Immature natural killer cell (primary cell): ENCODE measurements around the gene SENP8. TPM values are rescaled to one million over a fixed set of nuclear protein-coding genes. Genes with fewer than 3 reads are reported as not detected.

Experiments
- DNase-seq, 3 donors: peaks; one replicate each; pipeline ENCODE4 v3.0.0; 2022; ENCODE audit warnings: mixed read lengths in 1 of 3
- H3K27ac Mint-ChIP-seq, 6 donors: one replicate each; pipeline ENCODE4 v1.8.0; 2020; ENCODE audit warnings: mixed read lengths in 6 of 6, mild to moderate bottlenecking in 5 of 6, inconsistent platforms in 4 of 6, moderate library complexity in 3 of 6
- H3K27me3 Mint-ChIP-seq, 3 donors: one replicate each; pipeline ENCODE4 v1.8.0; 2020 to 2021; ENCODE audit warnings: low read depth in 3 of 3, mild to moderate bottlenecking in 3 of 3, mixed read lengths in 3 of 3, moderate library complexity in 3 of 3, inconsistent platforms in 1 of 3
- H3K36me3 Mint-ChIP-seq, 3 donors: one replicate each; pipeline ENCODE4 v1.8.0; 2020; ENCODE audit warnings: mixed read lengths in 3 of 3, inconsistent platforms in 2 of 3, mild to moderate bottlenecking in 2 of 3
- H3K4me1 Mint-ChIP-seq, 2 donors: one replicate each; pipeline ENCODE4 v1.8.0; 2020; ENCODE audit warnings: inconsistent platforms in 2 of 2, mild to moderate bottlenecking in 2 of 2, mixed read lengths in 2 of 2, moderate library complexity in 1 of 2
- H3K4me3 Mint-ChIP-seq, 5 donors: one replicate each; pipeline ENCODE4 v1.8.0; 2020; ENCODE audit warnings: mild to moderate bottlenecking in 5 of 5, mixed read lengths in 5 of 5, inconsistent platforms in 3 of 5, moderate library complexity in 3 of 5
- H3K9me3 Mint-ChIP-seq, 6 donors: one replicate each; pipeline ENCODE4 v1.8.0; 2020; ENCODE audit warnings: mild to moderate bottlenecking in 6 of 6, mixed read lengths in 6 of 6, inconsistent platforms in 4 of 6, moderate library complexity in 3 of 6
- polyA plus RNA-seq, 3 donors: library from polyadenylated mRNA; unstranded; fragments of 300-500 nt; fragmentation: Illumina TruSeq; gene quantifications; one replicate each; pipeline ENCODE4 v1.2.3, GENCODE V29; 2021

The SENP8 gene
- polyA plus RNA-seq, 3 donors from 2014 or later: 0.67 to 0.69 TPM; not detected in 1

DNA sequence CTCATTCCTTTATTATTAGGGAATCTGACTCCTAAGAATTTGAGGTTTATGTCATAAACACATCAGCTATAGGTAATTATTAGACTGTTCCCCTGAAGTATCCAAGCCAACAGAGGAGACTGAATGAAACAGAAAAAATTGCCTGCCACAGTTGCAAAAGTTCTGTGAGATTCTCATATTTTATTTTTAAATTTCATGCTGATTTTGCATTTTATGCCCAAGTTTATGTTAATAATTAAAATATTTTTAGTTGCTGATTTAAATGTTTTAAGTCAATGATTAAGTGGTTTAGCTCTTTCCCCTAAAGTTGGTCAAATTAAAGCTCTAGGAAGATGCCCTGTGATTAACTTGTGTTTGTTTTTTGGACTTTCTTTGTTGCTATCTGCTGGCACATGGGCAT lies 10.2 kb downstream of the SENP8 start:
- Mint-ChIP-seq H3K9me3 (no peaks in the 10 kb centered on the region), H3K36me3 (no peaks in the 10 kb centered on the region), H3K4me1 (no peaks in the 10 kb centered on the region), H3K27ac (no peak overlapping the region), H3K4me3 (no peak overlapping the region), H3K27me3 (peaks cover 0 to 2% (median 0%) of the 10 kb centered on the region in 3 donors)
- no peak for DNase-seq

DNA sequence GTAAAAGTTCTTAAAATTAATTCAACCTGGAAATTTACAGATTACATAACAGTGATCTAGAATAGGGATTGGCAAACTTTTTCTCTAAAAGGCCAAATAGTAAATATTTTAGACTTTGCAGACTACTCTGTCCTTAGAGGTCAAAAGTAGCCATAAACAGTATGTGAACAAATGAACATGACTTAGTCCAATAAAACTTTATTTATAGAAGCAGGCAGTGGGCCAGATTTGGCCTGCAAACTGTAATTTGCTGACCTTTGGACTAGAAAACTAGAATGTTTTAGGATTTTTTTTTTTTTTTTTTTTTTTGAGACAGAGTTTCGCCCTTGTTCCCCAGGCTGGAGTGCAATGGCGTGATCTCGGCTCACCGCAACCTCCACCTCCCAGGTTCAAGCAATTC lies 12.1 kb downstream of the SENP8 start:
- Mint-ChIP-seq H3K36me3 (no peaks in the 10 kb centered on the region), H3K4me3 (no peak overlapping the region), H3K9me3 (no peaks in the 10 kb centered on the region), H3K27ac (no peak overlapping the region), H3K4me1 (no peaks in the 10 kb centered on the region), H3K27me3 (peaks cover 0 to 2% (median 0%) of the 10 kb centered on the region in 3 donors)
- DNase-seq: no peak

DNA sequence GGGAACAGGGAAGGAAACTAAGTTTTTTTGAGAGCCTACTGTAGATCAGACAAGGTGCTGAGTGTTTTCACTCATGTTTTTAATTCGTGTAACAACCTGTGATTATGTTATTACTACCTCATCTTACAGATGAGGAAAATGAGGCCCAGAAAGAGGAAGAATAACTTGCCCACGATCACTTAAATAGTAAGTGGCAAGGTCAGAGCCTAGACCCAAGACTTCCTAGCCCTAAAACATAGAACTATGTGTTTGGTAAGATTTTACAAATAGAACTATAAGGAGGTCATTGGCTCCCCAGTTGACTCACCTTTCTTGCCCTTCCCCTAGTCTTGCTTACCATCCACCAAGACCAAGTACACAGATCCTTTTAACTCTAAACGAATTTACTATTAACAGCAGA lies 13.7 kb downstream of the SENP8 start:
- DNase-seq: no peak
- peaks cover 0 to 2% (median 0%) of the 10 kb centered on the region in 3 donors for H3K27me3 Mint-ChIP-seq
- no peaks in the 10 kb centered on the region for H3K9me3 Mint-ChIP-seq
- H3K4me3 Mint-ChIP-seq: no peak overlapping the region
- H3K36me3 Mint-ChIP-seq: no peaks in the 10 kb centered on the region
- no peak overlapping the region for H3K27ac Mint-ChIP-seq
- no peaks in the 10 kb centered on the region for H3K4me1 Mint-ChIP-seq

DNA sequence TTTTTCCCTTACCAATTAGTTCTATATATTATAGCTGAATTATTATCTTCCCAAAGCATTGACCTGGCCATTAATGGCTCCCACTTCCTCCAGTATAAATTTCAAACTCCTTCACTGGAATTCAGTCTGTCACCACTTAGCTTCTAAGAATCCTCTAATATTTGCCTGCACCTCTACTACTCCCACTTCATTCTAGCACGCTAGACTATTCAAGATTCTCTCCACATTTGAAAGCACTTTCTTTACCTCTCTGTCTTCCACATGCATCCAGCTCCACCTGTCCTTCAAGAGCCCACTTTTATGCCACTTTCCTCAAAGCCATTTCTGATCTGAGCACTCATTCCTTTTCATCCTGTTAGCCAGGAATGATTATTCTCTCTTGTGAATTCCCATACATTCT lies 15.0 kb downstream of the SENP8 start:
- H3K27ac Mint-ChIP-seq: peak overlapping the region in 1 of 6 donors; percentile 13
- no peaks in the 10 kb centered on the region for H3K4me1 Mint-ChIP-seq
- H3K4me3 Mint-ChIP-seq: no peak overlapping the region
- no peaks in the 10 kb centered on the region for H3K9me3 Mint-ChIP-seq
- no peak for DNase-seq
- H3K27me3 Mint-ChIP-seq: peaks cover 0 to 2% (median 2%) of the 10 kb centered on the region in 3 donors
- H3K36me3 Mint-ChIP-seq: no peaks in the 10 kb centered on the region

DNA sequence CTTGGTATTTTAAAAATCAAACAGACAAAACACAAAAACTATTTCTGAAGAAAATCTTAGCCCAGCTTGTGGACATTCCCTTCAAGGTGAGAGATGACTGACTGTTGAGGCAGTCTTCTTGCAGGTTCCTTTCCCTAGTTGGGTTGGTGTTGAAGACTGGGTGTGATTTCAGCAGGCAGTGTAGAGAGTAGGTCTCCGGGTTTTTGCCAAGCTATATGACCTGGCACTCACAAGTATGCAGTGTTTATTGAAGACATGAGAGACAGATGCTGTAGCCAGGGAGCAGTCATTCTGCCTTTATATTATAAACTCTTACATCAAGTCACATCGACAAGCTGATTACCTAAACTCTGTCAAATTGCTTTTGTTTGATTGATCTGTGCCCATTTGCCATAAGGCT lies 17.5 kb downstream of the SENP8 start:
- H3K27me3 Mint-ChIP-seq: peaks cover 0 to 2% (median 0%) of the 10 kb centered on the region in 3 donors
- no peaks in the 10 kb centered on the region for H3K36me3 Mint-ChIP-seq
- no peak for DNase-seq
- H3K9me3 Mint-ChIP-seq: no peaks in the 10 kb centered on the region
- H3K4me1 Mint-ChIP-seq: no peaks in the 10 kb centered on the region
- H3K4me3 Mint-ChIP-seq: no peak overlapping the region
- H3K27ac Mint-ChIP-seq: no peak overlapping the region

DNA sequence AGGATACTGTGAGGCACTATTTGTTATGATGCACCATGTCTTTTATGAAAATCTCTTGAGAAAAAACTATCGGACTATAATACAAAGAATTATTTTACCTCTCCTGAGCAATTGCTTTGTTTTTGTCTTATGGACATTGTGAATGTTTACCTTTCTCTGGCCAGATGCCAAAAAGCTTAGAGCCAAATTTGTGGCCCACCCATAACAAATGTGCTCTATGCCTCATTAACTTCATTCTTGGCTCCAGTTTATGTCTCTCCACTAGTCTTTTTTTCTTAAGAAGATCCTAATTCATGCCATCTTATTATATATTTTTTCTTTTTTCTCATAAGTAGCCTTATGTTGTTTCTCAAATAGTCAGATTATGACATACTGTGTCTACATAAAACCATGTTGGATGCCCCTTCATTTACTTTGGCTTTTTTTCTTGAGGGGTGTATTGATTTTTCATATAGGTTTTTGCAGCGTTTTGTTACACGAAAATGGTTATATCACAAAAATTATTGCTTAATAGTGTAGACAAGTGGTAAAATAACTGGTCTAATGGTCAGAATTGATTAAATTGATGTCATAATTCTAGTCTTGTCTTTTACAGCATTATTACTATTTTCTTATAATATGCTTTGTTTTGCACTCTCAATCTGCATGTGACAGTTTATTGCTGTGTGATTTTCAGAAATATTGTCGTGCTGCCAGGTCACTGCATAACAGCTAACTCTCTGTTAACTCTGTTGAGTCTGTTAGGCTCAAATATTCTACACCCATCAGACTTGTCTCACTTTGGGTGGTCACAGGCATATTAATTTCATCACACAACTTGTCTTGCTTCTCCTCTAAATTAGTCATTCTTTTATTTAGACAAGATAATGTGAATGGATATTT lies 18.2 kb downstream of the SENP8 start:
- no peaks in the 10 kb centered on the region for H3K9me3 Mint-ChIP-seq
- H3K27ac Mint-ChIP-seq: no peak overlapping the region
- no peaks in the 10 kb centered on the region for H3K36me3 Mint-ChIP-seq
- H3K4me1 Mint-ChIP-seq: peaks cover 0 to 3% of the 10 kb centered on the region in 2 donors
- DNase-seq: no peak
- no peak overlapping the region for H3K4me3 Mint-ChIP-seq
- peaks cover 0 to 2% (median 0%) of the 10 kb centered on the region in 3 donors for H3K27me3 Mint-ChIP-seq

DNA sequence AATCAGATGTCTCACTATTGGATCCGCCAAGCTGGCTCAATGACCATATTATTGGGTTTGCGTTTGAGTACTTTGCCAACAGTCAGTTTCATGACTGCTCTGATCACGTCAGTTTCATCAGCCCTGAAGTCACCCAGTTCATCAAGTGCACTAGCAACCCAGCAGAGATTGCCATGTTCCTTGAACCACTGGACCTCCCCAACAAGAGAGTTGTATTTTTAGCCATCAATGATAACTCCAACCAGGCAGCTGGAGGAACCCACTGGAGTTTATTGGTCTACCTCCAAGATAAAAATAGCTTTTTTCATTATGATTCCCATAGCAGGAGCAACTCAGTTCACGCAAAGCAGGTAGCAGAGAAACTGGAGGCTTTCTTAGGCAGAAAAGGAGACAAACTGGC lies 21.5 kb downstream of the SENP8 start:
- Mint-ChIP-seq H3K4me3 (no peak overlapping the region), H3K4me1 (peaks cover 0 to 7% of the 10 kb centered on the region in 2 donors), H3K27ac (no peak overlapping the region), H3K9me3 (no peaks in the 10 kb centered on the region), H3K27me3 (peaks cover 0 to 6% (median 0%) of the 10 kb centered on the region in 3 donors), H3K36me3 (no peaks in the 10 kb centered on the region)
- DNase-seq: no peak

DNA sequence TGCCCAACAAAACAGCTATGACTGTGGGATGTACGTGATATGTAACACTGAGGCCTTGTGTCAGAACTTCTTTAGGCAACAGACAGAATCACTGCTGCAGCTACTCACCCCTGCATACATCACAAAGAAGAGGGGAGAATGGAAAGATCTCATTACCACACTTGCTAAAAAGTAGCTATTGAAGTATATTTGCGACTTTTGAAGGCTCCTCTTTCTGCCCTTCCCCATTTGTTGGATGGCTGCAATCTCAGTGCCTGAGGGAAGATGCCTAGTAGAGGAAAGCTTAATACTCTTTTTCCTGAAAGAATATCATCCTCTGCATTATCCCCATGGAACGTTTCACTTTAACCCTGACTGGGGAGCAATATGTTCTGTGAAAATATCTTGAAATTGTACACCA lies 21.9 kb downstream of the SENP8 start:
- peaks cover 0 to 7% of the 10 kb centered on the region in 2 donors for H3K4me1 Mint-ChIP-seq
- no peak overlapping the region for H3K27ac Mint-ChIP-seq
- peaks cover 0 to 7% (median 0%) of the 10 kb centered on the region in 3 donors for H3K27me3 Mint-ChIP-seq
- no peaks in the 10 kb centered on the region for H3K36me3 Mint-ChIP-seq
- H3K9me3 Mint-ChIP-seq: no peaks in the 10 kb centered on the region
- H3K4me3 Mint-ChIP-seq: no peak overlapping the region
- no peak for DNase-seq

DNA sequence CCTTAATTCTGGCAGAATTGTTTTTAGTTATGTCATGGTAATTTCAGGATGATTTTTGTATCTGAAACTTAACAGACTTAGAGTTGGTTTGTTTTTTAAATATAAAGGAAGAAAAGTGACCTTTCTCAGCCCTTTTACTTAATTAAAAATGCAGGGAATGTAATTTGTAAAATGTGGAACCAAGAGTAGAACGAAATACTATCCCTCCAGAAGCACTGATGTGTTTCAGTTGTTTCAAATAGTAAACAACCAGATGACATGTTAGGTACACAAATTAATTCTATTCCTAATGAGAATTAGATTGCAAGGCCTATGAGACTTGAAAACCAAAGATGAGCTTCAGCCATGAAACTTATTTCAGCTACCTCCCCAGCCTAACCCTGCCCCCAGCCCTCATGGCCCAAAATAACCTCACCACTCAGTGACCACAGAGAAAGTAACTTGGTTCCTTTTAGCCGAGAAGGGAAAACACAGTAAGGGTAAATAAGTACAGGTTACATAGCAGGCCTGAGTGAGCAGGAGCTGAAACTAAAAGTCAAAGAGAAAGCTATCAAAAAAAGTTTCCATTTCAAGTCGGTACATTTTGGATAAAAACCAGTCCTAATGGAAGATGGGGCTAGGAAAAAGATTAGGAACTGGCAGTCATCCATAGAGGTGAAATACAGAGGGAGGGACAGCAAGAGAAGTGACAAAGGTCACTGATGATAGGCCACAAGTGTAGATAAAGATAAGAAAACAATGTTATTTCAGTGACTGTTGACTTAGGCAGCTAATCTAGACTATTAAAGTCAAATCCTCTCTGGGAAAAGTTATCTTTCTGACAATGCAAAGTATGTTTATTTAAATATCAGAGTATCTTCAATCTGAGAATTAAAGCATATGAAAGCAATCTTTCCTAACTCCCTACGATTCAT lies 23.2 kb downstream of the SENP8 start:
- H3K4me3 Mint-ChIP-seq: peak overlapping the region in 1 of 5 donors; percentile 40
- H3K27ac Mint-ChIP-seq: peak overlapping the region in 3 of 6 donors; percentile 8 to 75 (median 56)
- H3K9me3 Mint-ChIP-seq: no peaks in the 10 kb centered on the region
- no peaks in the 10 kb centered on the region for H3K36me3 Mint-ChIP-seq
- DNase-seq: no peak
- H3K4me1 Mint-ChIP-seq: peaks cover 0 to 7% of the 10 kb centered on the region in 2 donors
- peaks cover 0 to 7% (median 0%) of the 10 kb centered on the region in 3 donors for H3K27me3 Mint-ChIP-seq

DNA sequence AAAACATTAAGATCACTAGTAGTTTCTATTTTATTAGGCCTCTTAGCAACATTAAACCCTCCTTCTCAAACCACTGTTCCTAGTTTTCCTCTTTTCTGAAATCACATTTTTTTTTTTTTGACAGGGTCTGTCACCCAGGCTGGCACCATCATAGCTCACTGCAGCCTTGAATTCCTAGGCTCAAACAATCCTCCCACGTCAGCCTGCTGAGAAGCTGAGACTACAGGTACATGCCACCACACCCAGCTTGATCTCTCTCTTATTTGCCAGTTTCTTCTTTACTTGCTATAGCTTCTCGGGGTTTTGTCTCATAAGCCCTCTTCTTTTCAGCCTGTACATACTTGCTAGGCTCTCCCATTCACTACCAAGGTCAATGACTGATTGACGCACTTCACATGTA lies 28.0 kb downstream of the SENP8 start:
- Mint-ChIP-seq H3K27ac (no peak overlapping the region), H3K9me3 (no peaks in the 10 kb centered on the region)

DNA sequence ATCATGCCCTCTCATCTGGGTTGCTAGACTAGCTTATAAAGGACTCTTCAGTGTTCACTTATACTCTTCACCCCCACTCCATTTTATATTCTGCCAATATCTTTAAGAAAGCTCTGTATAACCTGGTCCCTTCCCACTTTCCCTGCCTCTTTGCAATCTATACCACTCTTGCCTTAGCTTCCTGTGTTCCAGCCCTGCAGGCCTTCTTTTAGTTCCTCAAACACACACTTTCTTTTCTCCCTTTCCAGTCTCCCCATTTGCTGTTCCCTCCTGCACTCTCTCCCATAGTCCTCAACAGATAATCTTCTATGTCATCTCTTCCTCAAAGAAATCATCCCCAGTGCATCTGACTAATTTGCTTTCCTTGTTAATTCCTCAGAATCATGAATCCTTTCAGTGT lies 28.7 kb downstream of the SENP8 start:
- no peak for DNase-seq
- Mint-ChIP-seq H3K27ac (no peak overlapping the region), H3K4me1 (no peaks in the 10 kb centered on the region), H3K36me3 (no peaks in the 10 kb centered on the region), H3K27me3 (peaks cover 0 to 5% (median 3%) of the 10 kb centered on the region in 3 donors), H3K9me3 (no peaks in the 10 kb centered on the region), H3K4me3 (no peak overlapping the region)

More for the DNA sequence above, 28.0 kb downstream of the SENP8 start:
- Mint-ChIP-seq H3K4me3 (no peak overlapping the region), H3K36me3 (no peaks in the 10 kb centered on the region), H3K27me3 (peaks cover 0 to 5% (median 1%) of the 10 kb centered on the region in 3 donors), H3K4me1 (peaks cover 0 to 6% of the 10 kb centered on the region in 2 donors)
- no peak for DNase-seq

DNA sequence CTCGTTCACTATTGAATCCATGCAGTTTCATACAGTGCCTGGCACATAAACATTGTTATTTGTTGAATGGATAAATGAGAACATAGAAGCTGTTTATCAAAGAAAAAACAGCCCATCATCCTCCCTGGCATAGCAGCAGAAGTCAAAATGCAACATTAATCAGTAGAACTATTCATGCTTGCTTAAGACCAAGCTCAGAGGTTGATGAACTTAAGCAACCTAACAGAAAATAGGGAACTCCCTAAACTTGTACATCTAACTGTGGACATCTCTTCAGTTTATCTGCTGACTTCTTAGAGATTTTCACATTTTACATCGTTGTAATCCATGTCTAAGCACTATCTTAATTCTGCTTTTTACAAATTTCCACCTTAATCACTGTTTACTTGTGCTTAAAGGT lies 29.2 kb downstream of the SENP8 start:
- H3K4me1 Mint-ChIP-seq: no peaks in the 10 kb centered on the region
- H3K27me3 Mint-ChIP-seq: peaks cover 0 to 5% (median 3%) of the 10 kb centered on the region in 3 donors

DNA sequence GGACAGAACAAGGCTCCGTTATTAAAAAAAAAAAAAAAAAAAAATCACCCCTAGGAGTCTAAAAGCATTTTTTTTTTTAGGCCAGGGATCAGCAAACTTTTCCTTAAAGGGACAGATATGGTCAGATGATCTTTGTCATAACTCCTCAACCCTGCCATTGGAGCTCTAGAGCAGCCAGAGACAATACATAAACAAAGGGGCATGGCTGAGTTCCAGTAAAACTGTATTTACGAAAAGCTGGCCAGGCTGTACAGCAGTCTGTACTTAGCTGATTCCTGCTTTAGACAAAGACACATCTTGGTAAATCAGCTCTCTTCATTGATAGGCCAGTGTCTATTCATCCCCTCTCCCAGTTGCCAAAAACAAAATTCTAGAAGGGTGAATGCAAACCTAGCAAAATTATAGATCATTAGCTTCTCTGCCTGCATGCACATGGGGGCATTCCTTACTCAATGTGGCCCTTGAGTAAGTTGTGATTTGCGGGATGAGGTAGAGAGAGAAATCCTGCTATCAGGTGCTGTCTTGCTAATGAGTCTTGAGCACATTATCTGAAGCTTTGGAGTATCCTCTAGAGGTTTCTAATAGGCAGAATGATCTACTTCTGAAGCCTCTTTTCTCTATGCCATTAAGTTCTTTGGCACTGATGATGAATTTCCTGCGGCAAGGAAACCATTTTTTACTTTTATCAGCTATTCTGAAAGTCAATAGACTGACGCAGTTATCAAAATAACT lies 35.2 kb downstream of the SENP8 start:
- peaks cover 0 to 4% (median 1%) of the 10 kb centered on the region in 3 donors for H3K27me3 Mint-ChIP-seq
- H3K9me3 Mint-ChIP-seq: no peaks in the 10 kb centered on the region
- no peaks in the 10 kb centered on the region for H3K36me3 Mint-ChIP-seq
- no peak for DNase-seq
- no peak overlapping the region for H3K27ac Mint-ChIP-seq
- H3K4me3 Mint-ChIP-seq: no peak overlapping the region
- H3K4me1 Mint-ChIP-seq: peaks cover 4 to 8% of the 10 kb centered on the region in 2 donors

More for the DNA sequence above, 29.2 kb downstream of the SENP8 start:
- no peak overlapping the region for H3K27ac Mint-ChIP-seq
- H3K36me3 Mint-ChIP-seq: no peaks in the 10 kb centered on the region
- H3K4me3 Mint-ChIP-seq: no peak overlapping the region
- H3K9me3 Mint-ChIP-seq: no peaks in the 10 kb centered on the region
- no peak for DNase-seq
